ENCODE measurements around the gene CHL1.

GRCh38 chr3:257826-258225, 61.3 kb downstream of the CHL1 start:
- TF ChIP-seq CTCF (conservative IDR thresholded peaks at IDR 0.05; ENCODE audit: low read depth, low read length) (no peak), EZH2 (IDR thresholded peaks at IDR 0.05; ENCODE audit: borderline replicate concordance, low read depth, low read length, poor library complexity, severe bottlenecking) (no peak)
